IMR-90 (cell line): Measurements from ENCODE around the gene LILRA1. TPM values are rescaled to one million over a fixed set of nuclear protein-coding genes. Genes with fewer than 3 reads are reported as not detected.

Source experiments
- ATAC-seq: fragments of 200-7000 bp; cut with Tn5 transposase; 2 replicates; pipeline ENCODE4 v1.9.1; 2020; ENCODE audit warnings: low read depth, mild to moderate bottlenecking, moderate library complexity
- BruUV-seq: library from RNA; stranded (reverse); fragments of 400-500 nt; replicated peaks from 2 replicates; lab custom pipeline; 2021; lab: Mats Ljungman, UMichigan
- CTCF ChIA-PET: fragments of 300-600 bp; formaldehyde crosslinking; extraction: SDS; loops from one replicate; lab custom pipeline; 2021; ENCODE audit warnings: antibody characterized with exemption; lab: Yijun Ruan, JAX
- POLR2A ChIA-PET: fragments of 300-600 bp; sonication (Branson Sonifier 250); formaldehyde crosslinking; loops from one replicate; lab custom pipeline; 2022; ENCODE audit warnings: antibody characterized with exemption; ENCODE audit not compliant: unreplicated experiment; lab: Charles Lee
- DNase-seq: peaks from one replicate; pipeline ENCODE4 v3.0.0; 2013
- H2AFZ ChIP-seq: replicated peaks from 2 replicates; pipeline ENCODE3; 2013; ENCODE audit warnings: low read length, mild to moderate bottlenecking; ENCODE audit not compliant: poor library complexity
- H2AK5ac ChIP-seq: 2 replicates; pipeline ENCODE4 v1.6.1; 2013; ENCODE audit warnings: low read depth, low read length, inconsistent platforms
- H2AK9ac ChIP-seq: replicated peaks from 2 replicates; pipeline ENCODE3; 2013; ENCODE audit warnings: mild to moderate bottlenecking, low read depth, low read length, moderate library complexity; ENCODE audit not compliant: poor library complexity
- H2BK120ac ChIP-seq: 2 replicates; pipeline ENCODE4 v1.6.1; 2013; ENCODE audit warnings: low read depth, low read length, inconsistent platforms
- H2BK15ac ChIP-seq: 3 replicates; pipeline ENCODE4 v1.6.1; 2013; ENCODE audit warnings: low read depth, low read length, inconsistent platforms
- H2BK20ac ChIP-seq: 2 replicates; pipeline ENCODE4 v1.6.1; 2013; ENCODE audit warnings: low read depth, mild to moderate bottlenecking, inconsistent platforms, low read length, moderate library complexity
- H2BK5ac ChIP-seq: 2 replicates; pipeline ENCODE4 v1.6.1; 2013; ENCODE audit warnings: mild to moderate bottlenecking, low read depth, low read length, inconsistent platforms; ENCODE audit not compliant: poor library complexity, severe bottlenecking
- H3K14ac ChIP-seq: replicated peaks from 2 replicates; pipeline ENCODE4 v1.6.1; 2013; ENCODE audit warnings: low read depth, low read length, inconsistent platforms
- H3K18ac ChIP-seq: 2 replicates; pipeline ENCODE4 v1.6.1; 2013; ENCODE audit warnings: low read depth, low read length, control low read depth
- H3K23ac ChIP-seq: 2 replicates; pipeline ENCODE4 v1.6.1; 2013; ENCODE audit warnings: low read depth, low read length, inconsistent platforms
- H3K27ac ChIP-seq: 2 replicates; pipeline ENCODE4 v1.5.1; 2013; ENCODE audit warnings: mild to moderate bottlenecking, control low read depth, low read length; ENCODE audit not compliant: insufficient read depth
- H3K27me3 ChIP-seq: 2 replicates; pipeline ENCODE4 v1.6.1; 2013; ENCODE audit warnings: low read length; ENCODE audit not compliant: control insufficient read depth, insufficient read depth
- H3K36me3 ChIP-seq: 2 replicates; pipeline ENCODE4 v1.6.1; 2013; ENCODE audit warnings: low read length, mixed read lengths; ENCODE audit not compliant: control insufficient read depth, insufficient read depth
- H3K4ac ChIP-seq: 2 replicates; pipeline ENCODE4 v1.6.1; 2013; ENCODE audit warnings: low read depth, low read length, inconsistent platforms
- H3K4me1 ChIP-seq: 2 replicates; pipeline ENCODE4 v1.6.1; 2013; ENCODE audit warnings: low read length, mixed read lengths; ENCODE audit not compliant: control insufficient read depth, insufficient read depth
- H3K4me2 ChIP-seq: 2 replicates; pipeline ENCODE4 v1.6.1; 2013; ENCODE audit warnings: low read depth, mild to moderate bottlenecking, control low read depth, low read length, moderate library complexity
- H3K4me3 ChIP-seq: 2 replicates; pipeline ENCODE4 v1.5.1; 2013; ENCODE audit warnings: low read depth, mild to moderate bottlenecking, control low read depth, low read length, moderate library complexity; ENCODE audit not compliant: insufficient read depth
- H3K56ac ChIP-seq: 2 replicates; pipeline ENCODE4 v1.6.1; 2013; ENCODE audit warnings: low read length, inconsistent platforms; ENCODE audit not compliant: insufficient read depth; ENCODE audit errors: extremely low read depth
- H3K79me1 ChIP-seq, 2 experiments: 2 replicates each; pipeline ENCODE4 v1.6.1; 2013; ENCODE audit warnings: low read length in 2 of 2, inconsistent platforms in 1 of 2, low read depth in 1 of 2
- H3K9ac ChIP-seq: 2 replicates; pipeline ENCODE4 v1.6.1; 2013; ENCODE audit warnings: low read depth, low read length, control low read depth
- H3K9me1 ChIP-seq: 2 replicates; pipeline ENCODE4 v1.6.1; 2013; ENCODE audit warnings: low read length, inconsistent platforms; ENCODE audit not compliant: insufficient read depth
- H3K9me3 ChIP-seq: 2 replicates; pipeline ENCODE4 v1.6.1; 2013; ENCODE audit warnings: low read length; ENCODE audit not compliant: control insufficient read depth, insufficient read depth
- H4K20me1 ChIP-seq: 2 replicates; pipeline ENCODE4 v1.6.1; 2013; ENCODE audit warnings: low read length, inconsistent platforms; ENCODE audit not compliant: insufficient read depth
- H4K5ac ChIP-seq: 2 replicates; pipeline ENCODE4 v1.6.1; 2013; ENCODE audit warnings: mild to moderate bottlenecking, low read depth, low read length, control low read depth
- H4K8ac ChIP-seq, 2 experiments: 2 replicates each; pipeline ENCODE4 v1.6.1; 2013; ENCODE audit warnings: low read depth in 2 of 2, low read length in 2 of 2, control low read depth in 1 of 2, inconsistent platforms in 1 of 2
- H4K91ac ChIP-seq: 2 replicates; pipeline ENCODE4 v1.6.1; 2013; ENCODE audit warnings: low read depth, low read length, inconsistent platforms; ENCODE audit not compliant: insufficient read depth
- RAD21 ChIP-seq: IDR thresholded peaks from 2 replicates; pipeline ENCODE4 v1.6.1; 2012; ENCODE audit warnings: low read length, improper control_type of control experiment
- USF2 ChIP-seq: fragments of 150-350 bp; IDR thresholded peaks from 2 replicates; pipeline ENCODE4 v1.6.1; 2017; ENCODE audit warnings: mild to moderate bottlenecking, antibody characterized with exemption, low read length, low read depth
- WGBS, 2 experiments: methylation state at CpG; one replicate each; pipeline versions ENCODE4 v1.1.5 to v1.1.7; 2013; ENCODE audit warnings: missing lambda C conversion rate in 2 of 2; ENCODE audit not compliant: insufficient read length in 1 of 2; ENCODE audit errors: extremely low coverage in 2 of 2; 5-methylcytosine and 5-hydroxymethylcytosine counted together
- dilution Hi-C: fragments of 300-500 bp; cut with HindIII; formaldehyde crosslinking; loops from one replicate; pipeline ENCODE4 v1.14.3; 2018; ENCODE audit warnings: low sequenced_read_pairs; ENCODE audit not compliant: unreplicated experiment
- in situ Hi-C: fragments of 300-500 bp; cut with MboI; formaldehyde crosslinking; loops from 3 replicates; pipeline ENCODE4 v1.14.3; 2019; ENCODE audit warnings: low sequenced_read_pairs, inconsistent platforms, mixed read lengths
- intact Hi-C: fragments of 100-400 bp; cut with micrococcal nuclease; formaldehyde crosslinking; loops from 2 replicates; pipeline ENCODE4 v1.10.0; 2022
- polyA plus RNA-seq, 3 experiments: library from polyadenylated mRNA; depleted of rRNA; stranded (reverse); fragments of >200 nt; gene quantifications; 2 replicates each; pipeline ENCODE4 v1.2.3, GENCODE V29; 2012; ENCODE audit warnings: low replicate concordance in 1 of 3
- total RNA-seq: library from RNA; depleted of rRNA; stranded (reverse); fragments of >200 nt; gene quantifications from 2 replicates; pipeline ENCODE4 v1.2.3, GENCODE V29; 2012

Gene LILRA1
- total and polyA plus RNA-seq, 2 of the 4 experiments (the other 2 are of a cell fraction), result not detected

DNA sequence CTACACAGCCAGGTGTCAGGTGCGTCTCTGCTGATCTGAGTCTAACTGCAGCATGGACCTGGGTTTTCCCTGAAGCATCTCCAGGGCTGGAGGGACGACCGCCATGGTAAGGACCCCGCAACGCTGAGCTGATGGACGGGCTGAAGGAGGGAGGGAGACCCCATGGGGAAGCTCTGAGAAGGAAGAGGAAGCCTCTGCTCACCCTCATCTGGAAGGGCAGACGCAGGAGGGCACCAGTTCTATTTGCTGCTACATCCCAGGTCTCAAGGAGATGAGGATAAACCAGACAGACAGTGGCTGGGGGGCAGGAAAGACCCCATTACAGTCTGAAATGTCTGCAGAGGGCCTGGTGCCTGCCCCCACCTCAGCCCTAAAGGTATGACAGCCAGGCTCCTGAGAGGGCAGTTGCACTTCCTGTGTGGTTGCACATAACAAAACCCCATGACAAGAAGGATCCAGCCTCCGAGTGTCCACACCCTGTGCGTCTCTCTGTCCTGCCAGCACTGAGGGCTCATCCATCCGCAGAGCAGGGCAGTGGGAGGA is 20.0 kb upstream of the LILRA1 start, which contains the start of gene LILRA2:
Gene LILRA2 (plus strand): TSS at position 461 of the 543 bp plus-strand sequence. CDS start 89 bp downstream, outside the sequence.
- H3K56ac ChIP-seq, result no peak within 1 kb of the TSS
- TF ChIP-seq RAD21, result no peak
- TF ChIP-seq USF2, result no peak
- H2AFZ ChIP-seq, result no peak within 1 kb of the TSS
- no peak within 1 kb of the TSS for H2BK20ac ChIP-seq
- H4K91ac ChIP-seq, result no peak within 1 kb of the TSS
- intact Hi-C loops (no loop called here), in situ Hi-C loops (no loop called here), dilution Hi-C loops (no loop called here)
- no peak within 1 kb of the TSS for H3K23ac ChIP-seq
- no peak within 1 kb of the TSS for H3K9ac ChIP-seq
- H2BK120ac ChIP-seq, result no peak within 1 kb of the TSS
- no peak within 1 kb of the TSS for H2AK9ac ChIP-seq
- CTCF ChIA-PET, result no interaction called here
- H4K20me1 ChIP-seq, result no peaks in the 10 kb centered on the region
- BruUV-seq, result no TSS peak
- H3K27me3 ChIP-seq, result no peaks in the 10 kb centered on the region
- H4K5ac ChIP-seq, result no peak within 1 kb of the TSS
- H2BK5ac ChIP-seq, result no peak within 1 kb of the TSS
- no peak within 1 kb of the TSS for H3K4me3 ChIP-seq
- H2AK5ac ChIP-seq, result no peak within 1 kb of the TSS
- no peak for DNase-seq
- H3K79me1 ChIP-seq, result no peaks in the 10 kb centered on the region
- no peak within 1 kb of the TSS for H3K18ac ChIP-seq
- no peak within 1 kb of the TSS for H3K27ac ChIP-seq
- H3K4me2 ChIP-seq, result no peak within 1 kb of the TSS
- H3K36me3 ChIP-seq, result no peaks in the 10 kb centered on the region
- no peak within 1 kb of the TSS for H3K14ac ChIP-seq
- H3K9me3 ChIP-seq, result peaks cover 37% of the 10 kb centered on the region
- no peaks in the 10 kb centered on the region for H3K9me1 ChIP-seq
- WGBS, 2 experiments, result 40% methylated on average over 1 of the region's 10 CpGs; no CpG with 5 or more reads in 1 of the 2 experiments
- no peaks in the 10 kb centered on the region for H3K4me1 ChIP-seq
- POLR2A ChIA-PET, result no interaction called here
- no peak for ATAC-seq
- H2BK15ac ChIP-seq, result no peak within 1 kb of the TSS
- H4K8ac ChIP-seq, result no peak within 1 kb of the TSS
- H3K4ac ChIP-seq, result no peak within 1 kb of the TSS
